Liver (tissue), 9 donors: ENCODE measurements around the gene JAML. TPM values are rescaled to one million over a fixed set of nuclear protein-coding genes. Genes with fewer than 3 reads are reported as not detected.

ENCODE experiments used
- DNase-seq: peaks from one replicate; pipeline ENCODE4 v3.0.0-alpha.2; 2017; ENCODE audit warnings: low spot score
- H3K27ac ChIP-seq, 2 donors: one replicate each; pipeline ENCODE4 v1.7.0; 2013; ENCODE audit warnings: inconsistent platforms in 2 of 2, low read length in 2 of 2, control low read depth in 1 of 2, low read depth in 1 of 2, mild to moderate bottlenecking in 1 of 2
- H3K27me3 ChIP-seq, 4 donors: one replicate each; pipeline versions ENCODE4 v1.6.1 to v1.7.0; 2013; ENCODE audit warnings: low read length in 3 of 4, inconsistent platforms in 1 of 4, mild to moderate bottlenecking in 1 of 4, moderate library complexity in 1 of 4; ENCODE audit not compliant: control insufficient read depth in 4 of 4, insufficient read depth in 4 of 4
- H3K36me3 ChIP-seq, 4 donors: one replicate each; pipeline versions ENCODE4 v1.6.1 to v1.7.0; 2013; ENCODE audit warnings: low read length in 3 of 4, mild to moderate bottlenecking in 3 of 4, low read depth in 1 of 4, moderate library complexity in 1 of 4; ENCODE audit not compliant: control insufficient read depth in 4 of 4, insufficient read depth in 3 of 4
- H3K4me1 ChIP-seq, 4 donors: one replicate each; pipeline versions ENCODE4 v1.6.1 to v1.7.0; 2013; ENCODE audit warnings: low read length in 3 of 4, mild to moderate bottlenecking in 3 of 4, moderate library complexity in 1 of 4; ENCODE audit not compliant: control insufficient read depth in 4 of 4, insufficient read depth in 4 of 4
- H3K4me3 ChIP-seq, 3 donors: one replicate each; pipeline versions ENCODE4 v1.6.1 to v1.7.0; 2013; ENCODE audit warnings: low read length in 3 of 3, control low read depth in 1 of 3, low read depth in 1 of 3, mild to moderate bottlenecking in 1 of 3
- H3K9ac ChIP-seq, 2 donors: one replicate each; pipeline ENCODE4 v1.7.0; 2013; ENCODE audit warnings: low read length in 2 of 2, mild to moderate bottlenecking in 2 of 2, moderate library complexity in 2 of 2, control low read depth in 1 of 2, low read depth in 1 of 2
- H3K9me3 ChIP-seq, 4 donors: one replicate each; pipeline versions ENCODE4 v1.6.1 to v1.7.0; 2013; ENCODE audit warnings: low read length in 3 of 4; ENCODE audit not compliant: control insufficient read depth in 4 of 4
- EGR1 ChIP-seq, 2 donors: IDR thresholded peaks; 2 replicates each; pipeline ENCODE4 v1.6.1; 2016 to 2018; ENCODE audit warnings: antibody characterized with exemption in 2 of 2, low read depth in 2 of 2
- FOXA1 ChIP-seq: IDR thresholded peaks from 2 replicates; pipeline ENCODE4 v1.6.1; 2016; ENCODE audit warnings: antibody characterized with exemption
- FOXA2 ChIP-seq: IDR thresholded peaks from 2 replicates; pipeline ENCODE4 v1.6.1; 2016; ENCODE audit warnings: antibody characterized with exemption
- HNF4A ChIP-seq, 2 donors: conservative IDR thresholded peaks; 2 replicates each; pipeline ENCODE4 v1.6.1; 2016; ENCODE audit warnings: antibody characterized with exemption in 2 of 2, mild to moderate bottlenecking in 2 of 2
- JUND ChIP-seq, 2 donors: IDR thresholded peaks; 2 replicates each; pipeline ENCODE4 v1.6.1; 2016; ENCODE audit warnings: antibody characterized with exemption in 2 of 2
- MAX ChIP-seq: IDR thresholded peaks from 2 replicates; pipeline ENCODE4 v1.6.1; 2016; ENCODE audit warnings: antibody characterized with exemption
- NR2F2 ChIP-seq: IDR thresholded peaks from 2 replicates; pipeline ENCODE4 v1.6.1; 2016; ENCODE audit warnings: antibody characterized with exemption
- RAD21 ChIP-seq, 2 donors: IDR thresholded peaks; 2 replicates each; pipeline ENCODE4 v1.6.1; 2016; ENCODE audit warnings: antibody characterized with exemption in 2 of 2, mild to moderate bottlenecking in 2 of 2
- REST ChIP-seq: IDR thresholded peaks from 2 replicates; pipeline ENCODE4 v1.6.1; 2016; ENCODE audit warnings: antibody characterized with exemption, mild to moderate bottlenecking
- RXRA ChIP-seq, 2 donors: IDR thresholded peaks; 2 replicates each; pipeline ENCODE4 v1.6.1; 2017 to 2018; ENCODE audit warnings: antibody characterized with exemption in 2 of 2, mild to moderate bottlenecking in 1 of 2
- TAF1 ChIP-seq: conservative IDR thresholded peaks from 2 replicates; pipeline ENCODE4 v1.6.1; 2016; ENCODE audit warnings: antibody characterized with exemption, mild to moderate bottlenecking
- YY1 ChIP-seq: IDR thresholded peaks from 2 replicates; pipeline ENCODE4 v1.6.1; 2016; ENCODE audit warnings: antibody characterized with exemption, mild to moderate bottlenecking
- ZBTB33 ChIP-seq: IDR thresholded peaks from 2 replicates; pipeline ENCODE4 v1.6.1; 2016; ENCODE audit warnings: antibody characterized with exemption
- WGBS: extraction: QIAGEN DNeasy Blood & Tissue Kit; methylation state at CpG from one replicate; pipeline ENCODE4 v1.1.7; 2013; 5-methylcytosine and 5-hydroxymethylcytosine counted together
- polyA plus RNA-seq, 2 donors: library from polyadenylated mRNA; stranded (reverse) in 1 of 2; unstranded in 1 of 2; fragments of 200-250 nt in 1 of 2; fragments of >200 nt in 1 of 2; fragmentation: Nextera tagmentation in 1 of 2; extraction: Ambion mirVana in 1 of 2; gene quantifications; one replicate each; pipeline versions ENCODE4 v1.2.1 to v1.2.3, GENCODE V29; 2013 to 2015
- total RNA-seq, 2 donors: library from RNA; depleted of rRNA; stranded (reverse); fragments of >200 nt; gene quantifications; one replicate each; pipeline ENCODE4 v1.2.3, GENCODE V29; 2014
- TF ChIP-seq, protein P1 (sequence below): fragments of 150-350 bp; IDR thresholded peaks from 2 replicates; pipeline ENCODE4 v1.5.1; 2017; ENCODE audit warnings: improper control_type of control experiment, low read depth, low read length; ENCODE audit not compliant: missing input control
- TF ChIP-seq, protein P2 (sequence below): IDR thresholded peaks from 2 replicates; pipeline ENCODE4 v1.6.1; 2016; ENCODE audit warnings: antibody characterized with exemption
- donor health status: healthy.
- donor health status: healthy.
- donor health status: healthy.
- donor health status: healthy.
- donor health status: healthy.

Gene JAML
- total and polyA plus RNA-seq, 4 donors = 2.2 to 13.5 (median 6.5) TPM

DNA sequence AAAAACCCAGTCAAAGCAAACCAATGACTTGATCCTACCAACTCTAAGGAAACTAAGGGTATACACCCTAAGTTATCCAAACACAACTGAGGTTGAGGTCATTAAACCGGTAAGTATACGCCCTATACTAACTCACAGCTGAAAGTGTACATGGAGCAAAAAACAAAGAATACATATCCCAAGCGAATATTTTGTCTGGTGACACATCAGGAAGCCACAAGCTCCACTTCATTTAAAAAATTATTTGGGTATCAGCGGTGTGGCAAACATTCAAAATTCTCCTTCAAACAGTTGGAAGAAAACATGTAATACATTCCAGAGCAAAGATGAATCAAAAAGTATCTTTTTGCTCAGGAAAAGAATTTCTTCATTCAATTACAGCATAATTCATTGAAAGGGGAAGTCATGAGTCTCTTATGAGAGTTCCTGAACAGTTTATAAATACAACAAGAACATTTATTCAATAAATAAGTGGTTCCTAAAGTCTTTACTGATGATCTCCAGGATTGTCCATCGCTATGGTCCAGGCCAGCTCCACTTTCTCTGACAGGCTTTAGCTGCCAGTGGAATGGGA lies 4.5 kb upstream of the JAML start:
- no peak for DNase-seq
- WGBS = 81% methylated on average over 5 of the region's 5 CpGs
- Histone ChIP-seq H3K27me3 (no peaks in the 10 kb centered on the region), H3K4me1 (no peaks in the 10 kb centered on the region), H3K36me3 (peaks cover 4 to 10% (median 9%) of the 10 kb centered on the region in 4 donors), H3K9me3 (no peaks in the 10 kb centered on the region), H3K27ac (peak overlapping the region in 1 of 2 donors; percentile 23), H3K4me3 (no peak overlapping the region), H3K9ac (no peak overlapping the region)
- TF ChIP-seq EGR1 (IDR thresholded peaks at IDR 0.05; ENCODE audit: low read depth in 2 of 2) = no peak
- no peak for TF ChIP-seq RAD21 (IDR thresholded peaks at IDR 0.05)
- no peak for TF ChIP-seq YY1
- no peak for TF ChIP-seq HNF4A (conservative IDR thresholded peaks at IDR 0.05)
- no peak for TF ChIP-seq FOXA1
- TF ChIP-seq TAF1 = no peak
- TF ChIP-seq, protein P1, sequence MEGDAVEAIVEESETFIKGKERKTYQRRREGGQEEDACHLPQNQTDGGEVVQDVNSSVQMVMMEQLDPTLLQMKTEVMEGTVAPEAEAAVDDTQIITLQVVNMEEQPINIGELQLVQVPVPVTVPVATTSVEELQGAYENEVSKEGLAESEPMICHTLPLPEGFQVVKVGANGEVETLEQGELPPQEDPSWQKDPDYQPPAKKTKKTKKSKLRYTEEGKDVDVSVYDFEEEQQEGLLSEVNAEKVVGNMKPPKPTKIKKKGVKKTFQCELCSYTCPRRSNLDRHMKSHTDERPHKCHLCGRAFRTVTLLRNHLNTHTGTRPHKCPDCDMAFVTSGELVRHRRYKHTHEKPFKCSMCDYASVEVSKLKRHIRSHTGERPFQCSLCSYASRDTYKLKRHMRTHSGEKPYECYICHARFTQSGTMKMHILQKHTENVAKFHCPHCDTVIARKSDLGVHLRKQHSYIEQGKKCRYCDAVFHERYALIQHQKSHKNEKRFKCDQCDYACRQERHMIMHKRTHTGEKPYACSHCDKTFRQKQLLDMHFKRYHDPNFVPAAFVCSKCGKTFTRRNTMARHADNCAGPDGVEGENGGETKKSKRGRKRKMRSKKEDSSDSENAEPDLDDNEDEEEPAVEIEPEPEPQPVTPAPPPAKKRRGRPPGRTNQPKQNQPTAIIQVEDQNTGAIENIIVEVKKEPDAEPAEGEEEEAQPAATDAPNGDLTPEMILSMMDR = no peak
- TF ChIP-seq, protein P2, sequence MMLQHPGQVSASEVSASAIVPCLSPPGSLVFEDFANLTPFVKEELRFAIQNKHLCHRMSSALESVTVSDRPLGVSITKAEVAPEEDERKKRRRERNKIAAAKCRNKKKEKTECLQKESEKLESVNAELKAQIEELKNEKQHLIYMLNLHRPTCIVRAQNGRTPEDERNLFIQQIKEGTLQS = no peak
- no peak for TF ChIP-seq MAX
- no peak for TF ChIP-seq NR2F2
- no peak for TF ChIP-seq JUND (IDR thresholded peaks at IDR 0.05)
- TF ChIP-seq RXRA (IDR thresholded peaks at IDR 0.05) = no peak
- no peak for TF ChIP-seq ZBTB33
- no peak for TF ChIP-seq REST
- no peak for TF ChIP-seq FOXA2
